GM21390 (cell line): ENCODE results near the gene PKIB.
"Not testable (repeated sequence)": the region's sequence is repeated elsewhere in the genome, so short reads cannot be mapped to it uniquely, and the experiment has no call there.

Experiments used
- ATAC-seq: cut with Tn5 transposase; IDR thresholded peaks from one replicate; pipeline ENCODE4 v1.9.1; 2021; ENCODE audit not compliant: unreplicated experiment

The PKIB gene

GRCh38 chr6:122620428-122620827 lies 10.2 kb downstream of the PKIB start:
- no peak for ATAC-seq

DNA sequence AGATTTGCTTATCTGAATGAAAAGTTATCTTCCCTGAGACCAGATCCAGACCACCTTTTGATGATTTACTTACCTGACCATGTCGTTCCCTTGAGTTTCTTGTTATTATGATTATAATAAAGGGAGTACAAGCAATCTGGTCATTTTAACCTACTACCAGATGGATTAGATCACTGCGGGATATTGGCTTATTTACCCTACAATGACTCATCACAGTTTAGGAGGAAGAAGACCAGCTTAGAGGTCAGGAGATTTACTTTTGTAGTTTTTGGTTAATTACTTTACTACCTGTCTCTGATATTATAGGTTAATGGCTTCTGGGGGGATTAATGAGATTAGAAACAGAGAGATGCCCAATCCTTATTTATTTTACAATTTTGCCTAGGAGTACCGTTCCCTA lies 10.7 kb downstream of the PKIB start:
- no peak for ATAC-seq

- no peak for ATAC-seq
These were observed 11.4 kb downstream of the PKIB start for GRCh38 chr6:122621638-122622037.

DNA sequence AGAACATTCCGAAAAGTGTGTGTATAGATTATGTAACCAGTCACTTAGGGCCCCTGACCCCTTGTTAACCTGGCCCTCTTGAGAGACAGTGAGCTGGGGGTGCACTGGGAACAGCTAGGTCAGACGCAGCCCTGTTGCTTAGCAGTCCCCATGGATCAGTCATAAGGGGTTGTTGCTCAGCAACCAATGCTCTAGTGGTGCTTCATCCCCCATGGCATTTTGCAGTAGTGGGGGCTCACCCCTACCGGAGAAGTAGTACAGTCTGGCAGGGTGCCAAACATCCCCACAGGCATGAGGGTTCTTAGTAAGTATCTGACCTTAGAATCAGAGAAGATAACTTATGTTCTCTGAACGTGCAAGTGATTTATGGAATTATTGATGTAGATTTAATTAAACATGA lies 12.3 kb downstream of the PKIB start:
- no peak for ATAC-seq

DNA sequence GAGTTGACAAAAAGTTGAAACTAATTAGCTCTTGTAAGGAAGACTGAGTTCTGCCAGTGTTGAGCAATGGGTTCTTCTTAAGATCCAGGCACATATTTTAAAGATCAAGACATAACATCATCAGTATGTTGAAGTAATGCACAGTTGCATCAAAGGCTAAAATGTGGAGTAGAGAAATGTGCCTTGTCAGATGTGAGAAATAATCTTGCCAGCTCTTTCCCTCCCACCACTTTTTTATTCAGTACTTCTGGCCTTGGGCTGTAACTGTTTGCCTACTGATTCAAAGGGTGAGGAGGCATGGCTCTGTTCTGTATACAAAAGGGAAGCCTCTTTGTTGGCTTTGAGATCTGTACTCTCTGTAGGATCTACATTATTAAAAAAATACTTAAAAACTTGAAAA lies 13.1 kb downstream of the PKIB start:
- ATAC-seq, result no peak

DNA sequence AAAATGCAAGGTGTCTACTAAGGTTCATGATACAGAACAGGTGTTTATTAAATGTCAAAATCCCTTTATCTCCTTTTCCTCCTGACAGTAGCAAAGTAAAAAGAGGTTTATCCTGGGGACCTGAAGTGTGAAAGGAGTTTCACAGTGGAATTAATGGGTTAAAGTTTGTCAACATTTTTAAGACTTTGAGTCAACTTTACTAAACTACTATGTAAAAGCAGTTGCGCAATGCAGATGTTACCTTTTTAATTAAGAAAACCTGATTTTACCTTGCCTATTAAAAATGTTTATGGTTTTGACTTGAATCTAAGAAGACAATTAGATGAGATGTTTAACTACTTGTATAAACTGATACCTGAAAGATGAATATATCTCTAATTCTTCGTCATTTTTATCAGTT lies 14.6 kb downstream of the PKIB start:
- ATAC-seq, result no peak

DNA sequence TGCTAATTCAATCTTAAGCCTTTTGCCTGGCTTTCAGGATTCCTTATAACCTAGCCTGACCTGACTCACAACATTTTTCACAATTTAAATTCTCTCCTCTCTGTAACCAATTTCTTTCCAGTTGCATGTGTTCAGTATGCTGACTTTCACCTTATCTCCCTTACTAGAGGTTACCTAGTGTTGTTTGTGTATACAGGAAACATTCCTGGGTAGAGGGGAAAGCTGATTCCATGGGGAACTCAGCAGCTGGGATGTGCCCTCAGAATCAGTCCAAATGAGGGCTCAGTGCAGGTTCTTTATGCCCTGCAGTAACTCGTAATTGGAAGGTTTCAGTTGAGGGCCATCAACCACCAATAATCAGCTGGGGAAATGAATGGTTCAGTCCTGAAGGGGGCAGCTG lies 18.5 kb downstream of the PKIB start:
- ATAC-seq, result no peak

GRCh38 chr6:122631571-122632249 lies 21.5 kb downstream of the PKIB start:
- no peak for ATAC-seq

GRCh38 chr6:122640366-122640765 lies 30.2 kb downstream of the PKIB start:
- no peak for ATAC-seq

GRCh38 chr6:122641819-122642218 lies 31.6 kb downstream of the PKIB start:
- no peak for ATAC-seq

DNA sequence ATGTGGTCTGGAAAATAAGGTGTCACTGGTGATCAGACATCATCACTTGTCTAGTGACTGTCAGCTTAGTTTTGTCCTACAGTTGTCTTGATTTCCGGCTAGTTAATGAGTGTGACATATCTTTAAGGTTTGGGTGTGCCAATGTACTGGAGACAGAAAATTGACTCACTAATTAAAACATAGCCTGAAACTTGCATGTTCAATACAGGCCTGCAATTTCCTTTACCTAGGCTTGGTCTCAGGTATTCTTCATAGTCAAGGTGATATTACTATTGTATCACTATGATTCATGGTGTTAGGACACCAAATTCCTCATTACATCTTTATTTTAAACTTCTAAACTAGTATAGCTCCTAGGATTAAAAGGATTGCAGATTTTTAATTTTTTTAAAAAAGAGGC lies 32.4 kb downstream of the PKIB start:
- not testable (repeated sequence) for ATAC-seq

DNA sequence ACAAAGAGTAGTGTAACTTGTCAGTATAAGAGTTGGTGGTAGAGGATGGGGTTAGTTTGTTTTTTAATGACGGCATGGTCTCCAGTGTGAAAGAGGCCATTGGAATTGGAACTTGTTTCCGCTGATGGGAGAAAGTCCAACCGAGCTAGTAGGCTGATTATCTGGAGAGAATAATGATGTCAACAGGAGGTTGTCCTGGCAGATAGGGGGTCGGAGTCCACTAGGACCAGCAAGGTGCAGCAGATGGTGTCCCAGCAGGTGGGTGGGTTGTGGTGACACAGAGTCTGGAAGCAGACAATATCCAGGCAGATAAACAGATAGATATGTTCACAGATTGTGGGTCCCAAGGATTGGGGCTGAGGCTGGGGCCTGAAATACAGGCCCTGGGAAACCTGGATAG lies 35.1 kb downstream of the PKIB start:
- no peak for ATAC-seq

DNA sequence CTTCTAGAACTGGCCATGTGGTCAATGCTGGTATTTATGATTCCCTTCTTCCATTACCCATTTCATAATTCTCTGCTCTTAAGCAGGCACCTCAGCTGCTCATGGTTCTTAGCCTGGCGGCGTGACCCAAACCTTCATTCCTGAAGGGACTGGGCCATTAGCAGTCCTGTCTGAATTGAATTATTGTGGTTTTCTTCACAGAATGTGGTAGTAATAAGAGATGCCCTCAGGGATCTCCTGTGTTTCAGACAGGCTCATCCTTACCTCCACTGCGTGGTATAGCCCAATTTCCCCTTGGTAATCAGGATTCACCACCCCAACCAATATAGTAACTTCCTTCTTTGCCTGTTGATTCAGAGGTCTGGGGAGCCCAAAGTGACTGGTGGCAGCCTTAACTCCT lies 37.6 kb downstream of the PKIB start:
- no peak for ATAC-seq

DNA sequence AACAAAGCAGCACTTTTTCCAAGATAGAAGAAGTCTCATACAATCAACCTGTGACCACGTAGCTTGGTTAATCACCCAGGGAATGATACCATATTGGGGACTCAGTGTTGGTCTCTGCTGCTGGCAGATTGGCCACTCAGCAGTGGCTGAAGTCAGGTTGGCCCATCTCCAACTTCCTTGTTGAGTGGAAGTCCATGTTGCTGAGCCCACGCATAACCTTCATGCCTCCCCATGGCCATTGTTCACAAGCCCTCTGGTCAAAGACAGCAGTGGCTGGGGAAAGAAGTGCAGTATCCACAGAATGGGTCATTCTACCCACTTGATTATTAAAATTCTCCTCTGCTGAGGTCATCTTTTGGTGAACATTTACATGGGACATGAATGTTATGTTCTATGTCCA lies 38.5 kb downstream of the PKIB start:
- no peak for ATAC-seq

GRCh38 chr6:122649701-122650100 lies 39.5 kb downstream of the PKIB start:
- no peak for ATAC-seq

DNA sequence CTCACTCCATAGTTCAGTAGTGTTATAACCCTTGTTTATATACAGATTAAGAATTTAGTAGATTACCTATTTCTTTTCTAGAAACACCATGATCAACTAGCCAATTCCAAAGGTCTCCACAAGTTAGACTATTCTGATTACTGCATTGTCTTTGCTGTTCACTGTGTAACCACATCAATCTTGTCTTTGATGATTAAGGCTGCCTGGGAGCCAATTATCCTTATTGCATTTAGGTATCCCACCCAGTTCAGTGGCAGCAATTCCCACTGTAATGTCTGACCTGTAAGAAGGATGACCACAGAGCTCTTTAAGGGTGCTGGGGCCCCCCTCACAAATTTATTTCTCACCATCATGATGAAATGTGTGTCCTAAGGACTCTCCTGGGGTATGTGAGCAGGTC lies 40.2 kb downstream of the PKIB start:
- no peak for ATAC-seq

DNA sequence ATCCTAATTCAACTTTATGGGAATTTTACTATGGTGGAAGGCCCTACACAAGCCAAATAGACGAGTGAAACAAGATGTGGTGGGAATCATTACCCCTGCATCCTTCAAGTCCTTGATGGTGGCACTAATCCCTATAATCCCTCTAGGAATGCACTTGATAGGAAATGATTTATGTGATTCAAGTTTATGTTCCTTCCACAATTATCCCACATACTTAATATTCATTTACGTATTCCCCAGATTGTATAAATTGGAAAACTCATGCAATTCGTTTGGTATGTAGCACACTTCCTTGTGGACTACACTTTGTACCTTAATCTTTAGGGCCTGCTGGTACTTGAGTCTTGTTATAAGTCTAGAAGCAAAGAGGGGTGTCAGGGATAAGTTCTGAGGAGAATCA lies 40.8 kb downstream of the PKIB start:
- no peak for ATAC-seq

DNA sequence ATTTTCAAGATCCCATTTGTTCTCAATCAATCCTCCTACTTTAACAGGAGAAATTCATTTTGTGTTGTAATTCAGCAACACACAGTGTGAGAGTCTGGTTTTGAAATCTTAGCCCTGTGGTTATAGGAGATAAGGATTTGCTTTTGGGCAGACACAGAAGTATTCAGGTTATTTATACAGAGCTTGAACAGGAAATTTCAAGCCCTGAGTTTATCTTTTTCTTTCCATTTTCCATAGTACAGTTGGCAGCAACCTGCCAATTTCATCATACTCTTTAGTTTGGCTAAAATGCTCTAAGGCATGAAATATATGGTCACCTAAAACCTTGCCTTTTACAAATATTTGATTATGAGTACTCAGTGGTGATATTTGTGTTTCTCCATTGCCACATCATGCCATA lies 41.4 kb downstream of the PKIB start:
- no peak for ATAC-seq

DNA sequence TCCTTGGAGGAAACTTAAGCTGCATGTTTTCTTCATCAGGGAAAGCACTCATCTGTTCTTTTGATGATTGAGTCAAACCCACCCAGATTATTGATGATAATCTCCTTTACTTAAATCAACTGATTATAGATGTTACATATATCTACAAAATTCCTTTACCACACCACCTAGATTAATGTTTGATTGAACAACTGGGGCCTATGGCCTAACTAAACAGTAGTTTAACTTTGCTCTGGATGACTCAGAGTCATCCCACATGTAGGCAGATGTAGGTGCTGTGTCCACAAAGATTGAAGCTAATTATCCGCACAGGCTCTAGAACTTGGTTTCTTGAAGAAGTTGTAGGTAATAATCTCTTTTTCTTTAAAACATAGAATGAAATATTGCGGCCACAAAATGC lies 42.2 kb downstream of the PKIB start:
- ATAC-seq, result no peak

GRCh38 chr6:122653094-122653493 lies 42.9 kb downstream of the PKIB start:
- no peak for ATAC-seq

DNA sequence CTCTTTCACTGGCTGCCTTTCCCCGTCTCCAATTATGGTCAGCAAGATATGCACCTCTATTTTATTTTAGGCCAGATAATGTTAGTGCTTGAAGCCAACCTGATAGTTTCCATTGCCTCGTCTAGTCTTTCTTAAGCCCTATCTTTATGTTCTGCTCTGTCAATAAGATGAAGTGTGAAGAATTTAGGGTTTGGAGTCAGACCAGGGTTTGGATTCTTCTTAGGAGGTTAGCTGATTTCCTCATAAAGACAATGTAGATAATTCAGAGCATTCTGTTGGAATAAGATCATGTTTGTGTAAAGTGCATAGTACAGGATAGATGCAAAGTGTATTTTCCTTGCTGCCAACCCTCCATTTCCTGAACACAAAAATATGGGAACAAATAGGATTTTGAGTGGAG lies 43.8 kb downstream of the PKIB start:
- ATAC-seq, result no peak

DNA sequence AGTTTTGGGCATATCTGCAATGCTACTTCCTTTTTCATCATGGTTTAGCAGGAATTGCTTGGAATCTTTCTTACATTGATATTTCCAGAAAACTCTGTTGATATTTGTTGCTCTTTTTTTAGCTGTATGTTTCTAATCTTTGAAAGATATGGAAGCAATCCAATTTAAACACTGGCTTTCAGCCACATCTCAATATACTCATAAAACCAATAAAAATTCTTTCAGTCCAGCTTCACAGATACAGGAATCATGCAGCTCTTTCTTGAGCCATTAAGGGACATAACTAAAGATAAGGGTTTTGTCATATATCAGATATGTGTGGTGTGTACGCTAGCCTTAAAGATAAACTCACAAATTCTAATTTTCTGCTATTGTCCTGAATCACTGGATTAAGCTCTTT lies 47.4 kb downstream of the PKIB start:
- ATAC-seq, result no peak

- no peak for ATAC-seq
These were observed 50.1 kb downstream of the PKIB start for GRCh38 chr6:122660296-122660695.

- no peak for ATAC-seq
These were observed 53.8 kb downstream of the PKIB start for GRCh38 chr6:122663981-122664380.
